ENCODE data around the gene ARL10.

Gene ARL10, protein sequence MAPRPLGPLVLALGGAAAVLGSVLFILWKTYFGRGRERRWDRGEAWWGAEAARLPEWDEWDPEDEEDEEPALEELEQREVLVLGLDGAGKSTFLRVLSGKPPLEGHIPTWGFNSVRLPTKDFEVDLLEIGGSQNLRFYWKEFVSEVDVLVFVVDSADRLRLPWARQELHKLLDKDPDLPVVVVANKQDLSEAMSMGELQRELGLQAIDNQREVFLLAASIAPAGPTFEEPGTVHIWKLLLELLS

DNA sequence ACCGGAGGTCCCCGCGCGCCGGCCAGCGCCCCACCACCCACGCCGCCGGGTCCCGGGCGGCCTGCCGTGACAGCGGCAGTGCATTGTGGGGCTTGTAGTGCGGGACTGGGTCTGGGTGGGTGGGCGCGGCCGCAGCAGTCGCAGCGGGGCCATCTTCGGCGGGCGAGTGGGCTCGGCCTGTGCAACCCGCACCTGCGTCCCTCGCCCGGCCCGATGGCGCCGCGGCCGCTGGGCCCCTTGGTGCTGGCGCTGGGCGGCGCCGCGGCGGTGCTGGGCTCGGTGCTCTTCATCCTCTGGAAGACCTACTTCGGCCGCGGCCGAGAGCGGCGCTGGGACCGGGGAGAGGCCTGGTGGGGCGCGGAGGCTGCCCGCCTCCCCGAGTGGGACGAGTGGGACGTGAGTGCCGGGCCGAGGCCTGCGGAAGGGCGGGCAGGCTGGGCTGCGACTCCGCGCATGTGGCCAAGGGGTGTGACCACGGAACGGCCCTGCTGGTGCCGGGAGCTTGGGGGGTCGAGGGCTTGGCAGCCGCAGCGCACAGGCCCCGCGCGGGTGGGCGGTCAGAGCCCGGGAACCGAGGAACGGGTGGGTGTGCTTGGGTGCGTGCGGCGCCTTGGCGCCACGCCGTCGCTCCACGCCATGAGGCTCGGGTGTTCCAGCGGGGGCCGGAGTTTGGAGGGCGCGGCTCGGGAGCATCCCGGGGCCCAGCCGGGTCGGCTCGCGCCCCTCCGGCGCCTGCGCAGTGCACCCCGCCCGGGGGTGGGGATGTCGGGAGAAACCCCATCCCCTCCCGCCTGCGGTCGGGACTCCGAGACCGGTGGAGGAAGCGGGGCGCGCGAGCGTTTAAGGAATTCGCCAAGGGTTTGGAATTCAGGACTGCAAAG, at the start of gene ARL10:
Gene ARL10, plus strand, starts transcription at position 137 of the 881 bp plus-strand sequence. Its CDS starts 77 bp downstream, at position 214.
- DNase-seq (ENCODE audit: low read depth in 2 of 2) = no peak

DNA sequence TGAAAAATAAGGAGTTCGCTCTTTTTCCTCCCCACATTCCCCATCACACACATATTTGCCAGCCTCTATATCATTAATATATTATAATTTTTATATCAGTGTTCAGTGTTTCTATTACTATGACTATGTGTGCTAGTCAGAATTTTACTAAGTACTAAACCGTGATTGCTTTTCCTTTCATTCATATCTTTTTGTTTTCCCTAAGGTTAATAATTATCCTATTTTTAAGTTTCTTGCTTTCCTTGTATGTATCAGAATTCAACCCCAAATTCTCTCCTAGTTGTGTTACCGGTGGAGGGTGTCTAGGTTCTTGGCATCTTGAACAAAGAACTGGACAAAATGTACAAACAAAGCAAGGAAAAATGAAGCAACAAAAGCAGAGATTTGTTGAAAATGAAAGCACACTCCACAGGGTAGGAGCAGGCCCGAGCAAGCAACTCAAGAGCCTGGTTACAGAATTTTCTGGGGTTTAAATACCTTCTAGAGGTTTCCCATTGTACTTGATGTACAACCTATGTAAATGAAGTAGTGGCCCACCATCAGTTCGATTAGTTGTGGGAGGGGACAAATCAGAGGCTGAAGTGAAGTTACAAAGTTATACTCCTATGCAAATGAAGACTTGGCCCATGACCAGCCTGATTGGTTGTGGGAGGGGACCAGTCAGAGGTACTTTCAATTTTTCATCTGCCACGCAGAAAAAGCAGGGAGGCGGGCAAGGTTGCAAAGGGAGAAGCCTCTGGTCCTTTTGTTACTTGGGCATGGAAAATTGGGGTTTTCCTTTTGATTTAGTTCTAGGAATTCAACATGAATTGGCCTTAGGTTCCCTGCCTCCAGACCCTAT, 47.5 kb upstream of the ARL10 start:
- DNase-seq (ENCODE audit: low read depth in 2 of 2) = no peak

DNA sequence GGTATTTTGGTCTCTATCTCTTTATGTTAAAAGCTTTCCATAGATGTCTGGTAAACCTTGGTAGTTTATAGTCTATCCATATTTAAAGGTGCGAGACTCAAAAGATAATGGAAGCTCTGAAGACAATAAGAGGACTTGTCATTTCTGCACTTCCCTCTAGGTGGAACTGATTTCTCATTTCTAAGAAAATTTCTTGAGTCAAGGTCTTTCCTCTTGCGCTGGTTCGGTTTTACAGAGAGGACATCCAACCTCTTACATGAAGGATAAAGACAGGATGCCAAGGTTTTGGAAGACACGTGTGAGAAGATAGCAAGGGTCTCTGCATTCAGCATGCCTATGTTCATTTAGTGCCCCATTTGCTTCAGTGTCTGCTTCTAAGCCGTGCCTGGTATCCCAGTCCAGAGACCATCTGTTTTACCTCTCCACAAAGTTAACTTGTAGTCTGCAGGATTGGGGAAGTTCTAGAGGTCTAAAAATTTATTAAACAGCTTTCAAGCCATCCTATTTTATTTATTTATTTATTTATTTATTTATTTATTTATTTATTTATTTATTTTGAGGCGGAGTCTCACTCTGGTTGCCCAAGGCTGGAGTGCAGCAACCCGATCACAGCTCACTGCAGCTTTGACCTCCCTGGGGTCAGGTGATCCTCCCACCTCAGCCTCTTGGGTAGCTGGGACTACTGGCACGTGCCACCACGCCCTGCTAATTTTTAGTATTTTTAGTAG, 45.3 kb upstream of the ARL10 start:
- DNase-seq (ENCODE audit: low read depth in 2 of 2) = no peak

DNA sequence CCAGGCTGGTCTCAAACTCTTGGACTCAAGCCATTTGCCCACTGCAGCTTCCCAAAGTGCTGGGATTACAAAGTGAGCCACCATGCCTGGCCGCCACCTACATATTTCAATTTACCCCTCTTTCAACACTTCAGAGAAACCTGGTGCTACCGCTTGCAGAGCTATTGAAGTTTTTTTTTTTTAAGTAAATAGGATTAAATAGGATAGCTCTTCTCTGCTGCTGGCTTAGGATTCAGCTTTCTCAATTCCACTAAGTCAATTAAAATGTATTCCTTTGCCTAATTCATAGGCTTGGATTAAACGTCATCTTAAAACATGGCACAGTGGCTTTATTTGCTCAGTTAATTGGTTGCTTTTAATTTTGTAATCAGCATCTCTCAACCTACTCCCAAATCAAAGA, 44.7 kb upstream of the ARL10 start:
- DNase-seq (ENCODE audit: low read depth in 2 of 2) = no peak

DNA sequence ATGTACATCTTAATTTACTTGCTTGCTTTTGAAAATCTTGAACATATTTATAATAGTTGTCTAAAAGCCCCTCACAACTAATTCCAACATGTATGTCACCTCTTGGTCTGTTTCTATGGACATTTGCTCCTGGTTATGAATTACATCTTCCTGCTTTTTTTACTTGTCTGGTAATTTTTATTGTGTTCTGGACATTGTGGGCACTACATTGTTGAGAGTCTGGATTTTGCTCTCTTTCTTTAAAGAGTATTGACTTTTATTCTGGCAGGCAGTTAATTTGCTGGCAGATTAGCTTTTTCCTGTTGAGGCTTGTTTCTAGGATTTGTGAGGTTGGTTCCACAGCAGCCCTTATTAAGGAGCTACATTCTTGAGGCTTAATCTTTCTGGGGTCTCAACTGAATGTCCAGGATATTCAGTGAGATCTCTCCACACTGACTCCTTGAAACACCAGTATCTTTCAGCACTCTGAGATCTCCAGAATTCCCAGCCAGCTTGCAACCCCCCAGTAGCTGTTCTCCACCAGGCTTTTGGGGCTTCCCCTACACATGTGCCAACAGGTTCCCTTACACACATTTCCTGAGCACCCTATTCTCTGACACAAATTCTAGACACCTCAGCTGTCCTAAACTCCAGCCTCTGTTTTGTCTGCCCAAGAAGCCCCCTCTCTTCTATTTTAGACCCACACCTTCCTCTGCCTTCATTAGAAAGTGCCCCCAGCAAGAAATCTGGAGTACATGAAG, 31.1 kb upstream of the ARL10 start:
- no peak for DNase-seq (ENCODE audit: low read depth in 2 of 2)

DNA sequence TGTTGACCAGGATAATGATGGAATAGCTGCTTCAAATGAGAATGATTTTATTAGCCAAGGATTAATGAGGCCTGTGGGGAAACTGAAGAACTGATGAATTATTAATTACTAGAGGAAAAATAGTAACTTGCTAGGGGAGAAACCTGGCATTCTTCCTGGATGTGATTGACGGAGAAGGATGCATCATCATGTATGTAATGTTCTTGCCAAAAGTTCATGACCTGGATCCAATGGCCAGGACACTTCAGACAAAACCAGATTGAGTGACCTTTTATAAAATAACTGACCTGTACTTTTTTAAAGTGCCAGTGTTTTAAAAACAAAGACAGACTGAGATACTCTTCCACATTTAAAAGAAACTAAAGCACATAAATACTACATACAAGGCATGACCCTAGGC, 27.4 kb upstream of the ARL10 start:
- DNase-seq (ENCODE audit: low read depth in 2 of 2) = no peak

DNA sequence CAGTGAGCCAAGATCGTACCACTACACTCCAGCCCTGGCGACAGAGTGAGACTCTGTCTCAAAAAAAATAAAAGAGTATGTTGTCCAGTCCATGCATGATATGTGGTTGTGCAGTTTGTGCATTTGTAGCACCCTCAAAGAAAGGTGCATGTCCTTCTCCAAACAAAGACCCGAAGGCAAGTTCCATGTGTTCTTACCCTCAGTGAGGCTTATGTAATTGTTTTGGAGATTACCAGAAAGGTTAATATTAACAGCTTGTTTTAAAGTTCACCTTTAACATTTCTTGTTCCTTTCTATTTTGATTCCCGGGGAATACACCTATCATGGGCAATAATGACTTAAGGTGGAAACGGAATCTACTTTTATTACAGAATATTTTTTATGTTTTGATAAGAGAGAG, 26.0 kb upstream of the ARL10 start:
- DNase-seq (ENCODE audit: low read depth in 2 of 2) = no peak

DNA sequence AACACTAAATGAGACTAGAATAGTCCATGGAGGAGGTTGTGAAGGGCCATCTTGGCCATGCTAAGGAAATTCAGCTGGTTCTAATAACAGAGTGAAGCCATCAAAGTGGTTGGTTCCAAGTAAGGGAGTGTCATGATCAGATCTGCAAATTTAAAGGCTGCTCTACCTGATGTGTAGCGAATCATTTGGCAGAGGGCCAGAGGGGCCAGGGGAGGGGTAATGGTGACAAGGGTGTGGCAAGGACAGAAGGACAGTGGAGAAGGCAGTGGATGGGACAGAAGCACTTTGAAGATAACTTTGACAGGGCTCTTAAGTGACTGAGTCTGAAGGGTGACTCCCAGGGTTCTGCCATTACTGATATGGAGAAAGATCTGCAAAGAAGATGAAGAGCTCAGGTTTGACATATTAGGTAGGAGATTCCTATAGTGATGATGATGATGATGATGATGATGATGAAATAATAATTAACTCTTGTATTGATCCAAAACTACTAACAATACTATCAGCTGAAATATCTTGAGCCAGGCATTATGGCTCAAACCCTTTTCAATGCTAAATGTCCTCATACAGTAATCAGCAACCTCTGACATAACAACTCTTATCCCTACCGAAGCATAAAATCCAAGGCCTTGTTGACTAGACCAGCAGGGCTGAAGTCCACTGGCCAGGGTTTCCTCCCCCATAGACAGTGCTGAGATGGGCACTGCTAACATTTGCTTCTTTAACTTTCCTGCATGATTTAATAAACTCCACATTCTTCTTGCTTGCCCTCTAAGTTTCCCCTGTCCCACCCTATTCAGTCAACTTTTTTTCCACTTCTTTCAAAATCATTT, 23.7 kb upstream of the ARL10 start:
- DNase-seq (ENCODE audit: low read depth in 2 of 2) = no peak

DNA sequence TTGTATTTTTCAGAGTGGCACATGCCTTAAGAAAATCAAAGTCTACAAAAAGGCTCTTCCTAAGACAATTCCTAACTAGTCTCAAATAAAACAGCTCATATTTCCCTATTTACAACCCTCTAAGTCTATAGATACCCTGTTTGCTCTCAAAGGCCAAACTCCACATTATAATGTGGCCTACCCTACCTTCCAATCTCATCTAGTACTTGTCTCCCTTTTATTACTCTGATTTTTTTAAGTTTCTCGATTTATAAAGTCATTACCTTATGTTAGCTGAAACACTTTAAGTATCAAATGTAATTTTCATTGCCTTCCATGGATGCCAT, 23.2 kb upstream of the ARL10 start:
- no peak for DNase-seq (ENCODE audit: low read depth in 2 of 2)

DNA sequence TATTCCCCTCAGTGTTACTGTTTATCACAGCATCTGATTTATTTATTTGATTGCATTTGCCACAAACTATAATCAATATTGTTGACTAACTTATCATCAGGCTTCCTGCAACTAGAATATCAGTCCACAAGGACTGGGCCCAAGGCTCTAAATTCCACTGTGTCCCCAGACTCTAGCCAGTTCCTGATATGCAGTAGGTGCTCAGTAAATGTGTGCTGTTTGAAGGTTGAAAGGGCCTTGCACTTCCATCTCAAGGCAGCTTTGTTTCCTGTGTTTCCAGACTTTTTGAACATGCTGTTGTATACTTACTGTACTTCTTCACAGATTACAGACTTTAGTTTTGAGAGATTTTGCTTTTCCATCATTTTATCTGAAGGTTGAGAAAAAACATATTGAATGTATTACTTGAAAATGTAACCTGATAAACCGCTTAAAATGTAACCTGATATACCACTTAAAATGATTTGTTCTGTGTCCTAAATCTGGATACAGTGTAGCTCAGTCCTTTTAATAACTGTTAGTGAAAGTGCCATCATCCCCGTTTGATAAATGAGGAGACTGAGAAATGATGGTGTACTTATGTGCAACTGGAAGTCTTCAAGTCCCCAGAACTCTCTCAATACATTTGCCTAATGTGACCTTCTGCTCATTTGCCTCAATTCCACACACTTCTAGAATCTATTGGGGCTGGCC, 22.4 kb upstream of the ARL10 start:
- DNase-seq (ENCODE audit: low read depth in 2 of 2) = no peak

DNA sequence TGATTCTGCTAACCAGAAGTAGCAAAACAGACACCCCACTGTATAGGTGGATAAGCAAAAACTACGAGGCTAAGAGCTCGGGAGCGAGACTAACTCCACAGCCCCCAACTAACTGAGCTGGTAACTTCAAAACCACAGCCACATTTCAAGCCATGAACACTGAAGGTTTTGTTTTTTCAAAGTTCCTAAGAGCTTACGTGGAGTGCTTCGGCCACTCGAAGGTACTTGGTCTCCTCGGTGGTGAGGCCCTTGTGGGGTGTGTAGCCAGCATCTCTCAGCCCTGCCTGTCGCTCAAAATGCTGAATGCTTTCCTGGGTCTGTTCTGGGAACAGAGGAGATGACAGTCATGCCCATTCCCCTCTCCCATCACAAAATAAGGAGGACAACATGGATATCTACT, 14.9 kb upstream of the ARL10 start:
- DNase-seq (ENCODE audit: low read depth in 2 of 2) = no peak

DNA sequence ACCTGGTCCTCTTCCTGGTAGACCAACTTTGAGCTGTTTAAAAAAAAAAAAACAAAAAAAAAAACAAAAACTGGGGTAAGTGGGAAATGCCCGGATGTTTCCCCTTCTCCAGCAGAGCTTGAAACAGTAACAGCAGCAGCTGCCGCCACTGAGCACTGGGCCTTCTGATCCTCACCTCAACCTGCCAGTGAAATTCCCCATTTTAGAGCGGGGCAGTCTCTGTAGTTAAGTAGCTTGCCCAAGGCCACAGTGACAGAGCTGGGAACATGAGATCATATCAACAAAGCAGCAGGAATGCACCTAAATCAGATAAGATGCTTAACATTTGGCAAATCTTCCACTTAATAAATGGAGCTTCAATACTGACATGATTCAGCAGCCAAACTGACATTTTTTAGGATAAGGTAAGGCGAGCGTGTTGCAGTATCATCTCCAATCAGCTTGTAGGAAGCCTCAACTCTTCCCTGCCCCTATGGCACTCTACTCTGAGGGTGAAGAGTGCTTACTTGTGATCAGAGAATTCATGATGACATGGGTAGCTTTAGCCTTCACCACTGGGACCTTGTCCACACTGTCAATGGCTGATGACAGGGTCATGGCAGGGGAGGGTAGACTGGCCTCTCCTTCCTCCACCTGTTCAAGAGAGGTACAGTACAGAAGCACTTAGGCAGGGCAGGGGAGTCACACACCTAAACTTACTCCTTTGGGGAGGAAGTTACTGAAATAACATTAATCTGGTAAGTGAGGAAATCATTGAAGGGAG, 13.0 kb upstream of the ARL10 start:
- DNase-seq (ENCODE audit: low read depth in 2 of 2) = no peak

DNA sequence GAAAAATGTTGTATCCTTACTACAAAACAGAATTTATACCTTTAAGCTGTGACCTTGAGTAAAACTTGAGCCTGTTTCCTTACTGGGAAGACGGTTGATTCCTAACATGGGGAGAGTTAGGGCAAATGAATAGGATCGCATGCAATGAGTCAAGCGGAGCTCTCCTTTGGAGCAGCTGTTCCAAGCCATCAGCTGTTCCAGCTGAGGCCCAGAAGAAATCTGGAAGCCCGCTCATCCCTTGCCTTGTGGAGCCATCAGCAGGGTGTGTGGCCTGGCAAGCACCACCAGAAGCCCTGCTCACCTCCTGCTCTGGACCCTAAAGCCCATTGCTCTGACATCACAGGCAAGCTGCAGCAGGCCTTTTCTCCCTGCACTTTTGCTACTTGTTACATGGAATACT, 11.8 kb upstream of the ARL10 start:
- no peak for DNase-seq (ENCODE audit: low read depth in 2 of 2)

DNA sequence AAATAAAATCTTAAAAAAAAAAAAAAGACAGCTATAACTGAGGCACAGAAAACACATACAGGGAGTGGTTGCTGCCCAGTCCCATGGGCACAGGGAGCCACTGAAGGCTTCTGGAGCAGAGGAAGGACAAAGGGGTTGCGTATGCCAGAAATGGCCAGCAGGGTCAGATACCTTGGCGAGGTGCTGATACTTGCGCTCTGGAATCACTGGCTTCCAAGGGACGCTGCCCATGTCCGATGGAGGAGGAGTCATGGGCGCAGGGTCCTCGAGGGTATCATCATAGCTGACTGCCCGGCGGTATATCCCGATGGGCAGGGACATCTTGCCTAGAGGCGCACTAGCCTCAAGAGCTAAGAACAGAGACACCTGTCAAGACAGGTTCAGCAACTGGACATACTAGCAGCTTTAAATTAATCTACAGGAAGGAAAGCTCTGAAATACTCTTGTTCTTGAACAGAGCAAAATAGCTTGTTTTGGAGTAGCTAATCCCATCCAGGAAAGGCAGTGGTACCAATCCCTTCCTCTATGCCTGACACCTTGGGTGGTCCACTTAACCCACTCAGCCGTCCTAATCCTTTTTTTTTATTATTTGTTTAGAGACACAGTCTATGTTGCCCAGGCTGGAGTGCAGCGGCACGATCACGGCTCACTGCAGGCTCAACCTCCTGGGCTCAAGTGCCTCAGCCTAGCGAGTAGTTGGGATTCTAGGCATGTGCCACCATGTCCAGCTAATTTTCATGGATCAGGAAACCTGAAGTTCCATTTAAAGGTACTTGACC, 9.7 kb upstream of the ARL10 start:
- DNase-seq (ENCODE audit: low read depth in 2 of 2) = no peak

DNA sequence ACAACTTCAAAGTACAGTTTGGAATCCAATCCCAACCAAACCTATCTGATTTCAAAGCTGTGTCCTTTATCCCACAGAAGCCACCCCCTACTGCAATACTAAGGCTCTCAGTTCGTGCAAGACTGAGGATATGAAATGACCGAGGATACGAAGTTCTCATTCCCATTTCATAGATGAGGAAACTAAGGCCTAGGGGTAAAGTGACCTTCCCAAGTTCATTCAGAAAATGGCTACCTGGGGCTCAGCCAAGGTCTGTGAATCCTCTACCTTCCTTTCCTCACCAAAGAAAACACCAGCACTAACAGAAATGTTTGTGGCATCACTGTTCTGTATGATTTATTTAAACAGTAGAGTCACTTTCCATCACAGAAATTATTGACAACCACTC, 9.1 kb upstream of the ARL10 start:
- no peak for DNase-seq (ENCODE audit: low read depth in 2 of 2)

DNA sequence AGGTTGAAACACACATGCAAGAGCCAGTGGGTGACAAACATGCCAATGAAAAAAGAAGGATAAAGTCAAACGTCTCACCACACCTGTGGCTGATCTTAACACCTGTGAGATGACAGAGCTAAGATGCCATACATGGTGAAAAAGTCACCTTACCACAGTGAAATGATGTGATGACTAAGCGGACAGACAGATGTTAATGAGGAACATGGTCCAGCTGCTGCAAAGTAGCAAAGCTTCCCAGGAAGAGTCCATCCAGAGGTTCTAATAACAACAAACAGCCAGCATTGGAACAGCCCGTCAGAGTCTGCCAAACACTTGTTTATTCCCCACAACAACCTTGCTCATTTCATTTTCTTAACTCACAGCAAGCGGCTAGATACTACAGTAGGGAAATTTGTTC, 5.6 kb upstream of the ARL10 start:
- DNase-seq (ENCODE audit: low read depth in 2 of 2) = no peak

DNA sequence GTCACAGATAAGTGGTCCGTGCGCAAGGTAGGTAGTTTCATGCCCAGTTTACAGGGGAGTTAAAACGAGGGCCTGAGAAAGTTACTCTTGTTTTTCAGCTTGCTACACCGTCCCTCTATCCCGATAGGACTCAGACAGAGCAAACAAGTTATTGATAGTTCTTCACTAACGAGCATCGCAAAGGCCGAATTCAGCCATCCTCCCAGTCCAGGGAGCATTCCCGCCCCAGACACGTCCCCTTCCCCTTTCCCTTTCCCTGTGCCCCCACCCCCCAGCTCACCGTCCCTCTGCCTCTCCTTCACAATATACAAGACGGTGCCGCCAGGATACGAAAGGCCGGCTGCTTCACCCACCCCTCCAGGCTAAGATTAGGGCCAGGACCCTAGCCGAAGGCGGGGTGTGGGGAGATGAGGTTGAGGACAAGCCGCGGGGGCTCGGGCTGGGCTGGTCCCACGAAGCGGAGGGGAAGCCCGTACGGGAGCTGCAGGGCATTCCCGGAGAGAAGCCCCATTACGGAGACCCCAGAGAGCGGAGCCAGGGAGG, 4.3 kb upstream of the ARL10 start:
- DNase-seq (ENCODE audit: low read depth in 2 of 2) = no peak

Measured in stimulated activated CD4-positive, alpha-beta T cell treated with anti-CD3 and anti-CD28 coated beads, Interleukin-1b, Interleukin-23, amount 100 ng/mL, for 1 hour (primary cell).